ENCODE measurements around the gene LRP1B. TPM values are rescaled to one million over a fixed set of nuclear protein-coding genes. Genes with fewer than 3 reads are reported as not detected.

The LRP1B gene
- total and polyA plus RNA-seq, 2 donors (not counting 1 experiment from before 2014, with no cell fraction given) = not detected

DNA sequence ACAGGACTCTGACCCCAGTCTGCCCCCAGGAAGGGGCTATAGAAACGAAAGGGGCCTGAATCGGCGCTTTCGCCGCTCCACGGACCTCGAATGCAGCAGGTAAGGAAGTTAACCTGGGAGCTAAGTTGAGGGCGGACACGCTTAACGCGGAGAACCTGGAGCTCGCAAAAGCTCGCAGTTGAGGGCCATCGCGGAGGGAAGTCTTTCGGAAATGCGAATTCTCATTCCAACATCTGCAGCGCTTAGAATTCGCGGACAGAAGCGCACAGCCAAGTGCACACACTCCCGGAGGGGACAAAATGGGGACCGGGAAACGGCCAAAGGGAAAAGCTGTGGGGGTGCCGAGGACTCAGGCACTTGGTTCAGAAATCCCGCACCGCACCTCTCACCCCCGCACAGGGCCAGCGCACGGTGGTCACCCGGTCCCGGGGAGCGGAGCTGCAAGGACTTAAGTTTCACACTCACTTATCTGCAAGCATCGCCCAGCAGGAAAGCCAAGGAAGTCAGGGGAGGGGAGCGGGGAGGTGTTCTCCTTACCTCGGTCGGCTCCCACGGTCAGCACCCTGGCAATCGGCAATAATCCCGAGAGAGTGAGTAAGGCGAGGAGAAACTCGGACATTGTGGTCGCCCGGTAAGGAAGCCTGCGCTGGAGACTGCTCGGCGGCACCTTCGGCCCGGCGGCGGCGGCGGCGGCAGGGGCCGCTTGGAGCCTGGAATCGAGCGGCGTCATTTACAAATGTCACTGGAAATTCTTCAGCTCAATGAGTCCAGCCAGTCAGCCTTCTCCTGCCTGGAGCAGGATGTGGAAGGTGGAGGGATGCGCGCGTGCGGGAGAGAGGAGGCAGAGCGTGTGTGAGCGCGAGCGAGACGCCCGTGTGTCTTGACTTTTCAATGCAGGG lies 456 bp downstream of the LRP1B start:
- peaks cover 0 to 26% (median 18%) of the 10 kb centered on the region in 4 experiments for H3K27me3 ChIP-seq (replicated peaks in 1 of 4; ENCODE audit: control extremely low read depth in 1 of 4, control insufficient read depth in 3 of 4, insufficient read depth in 4 of 4, low read length in 3 of 4)
- no peaks in the 10 kb centered on the region for H3K36me3 ChIP-seq (replicated peaks in 1 of 2; ENCODE audit: control extremely low read depth in 1 of 2, control insufficient read depth in 1 of 2, extremely low read depth in 1 of 2, insufficient read depth in 2 of 2, low read length in 1 of 2)
- H3K9me3 ChIP-seq (ENCODE audit: control extremely low read depth in 1 of 3, control insufficient read depth in 2 of 3, insufficient read depth in 1 of 3, low read length in 2 of 3) = no peaks in the 10 kb centered on the region
- H2AFZ ChIP-seq (ENCODE audit: insufficient read depth, low read depth, low read length, poor library complexity, severe bottlenecking) = peak overlapping the region; percentile 33
- no peaks in the 10 kb centered on the region for H4K20me1 ChIP-seq (ENCODE audit: control insufficient read depth, insufficient read depth, low read length, poor library complexity, severe bottlenecking)
- CTCF ChIA-PET = interaction anchor here (0.9 kb wide), 1 partner anchor 11 kb away, joined by 3 read pairs; no protein-coding TSS in a partner anchor
- no peaks in the 10 kb centered on the region for H3K79me2 ChIP-seq (ENCODE audit: control insufficient read depth, insufficient read depth, low read length)
- intact Hi-C loops (cut with micrococcal nuclease) = no loop called here
- peaks cover 17% of the 10 kb centered on the region for H3K4me1 Mint-ChIP-seq
- ATAC-seq (ENCODE audit: low read depth) (no peak), DNase-seq (peak; percentile 7)
- no peaks in the 10 kb centered on the region for H3K9me3 Mint-ChIP-seq (ENCODE audit: insufficient read depth)
- peak overlapping the region; percentile 60 for H3K4me2 ChIP-seq (replicated peaks; ENCODE audit: low read depth, low read length, poor library complexity, severe bottlenecking)
- peak overlapping the region in 2 of 5 experiments; percentile 6 to 25 for H3K4me3 ChIP-seq (ENCODE audit: control extremely low read depth in 1 of 5, extremely low read depth in 1 of 5, insufficient read depth in 1 of 5, low read depth in 2 of 5, low read length in 4 of 5)
- no peak for TF ChIP-seq EZH2 (IDR thresholded peaks at IDR 0.05; ENCODE audit: borderline replicate concordance, insufficient read depth, low read depth, low read length, poor library complexity, severe bottlenecking)
- H3K27ac Mint-ChIP-seq = no peak overlapping the region
- H3K4me1 ChIP-seq (ENCODE audit: control insufficient read depth in 2 of 2, insufficient read depth in 2 of 2, low read length in 2 of 2) = peaks cover 16 to 17% of the 10 kb centered on the region in 2 donors
- POLR2A ChIA-PET = no interaction called here
- 3% methylated on average over 65 of the region's 68 CpGs for WGBS (ENCODE audit: insufficient coverage)
- peak overlapping the region; percentile 82 for H3K4me3 Mint-ChIP-seq
- H3K9ac ChIP-seq (ENCODE audit: low read length) = peak overlapping the region; percentile 36
- H3K27ac ChIP-seq (ENCODE audit: low read length in 2 of 2) = no peak overlapping the region
- peaks cover 62% of the 10 kb centered on the region for H3K27me3 Mint-ChIP-seq

- TF ChIP-seq CTCF (IDR thresholded peaks at IDR 0.05) = no peak
- no peak for TF ChIP-seq EZH2 (IDR thresholded peaks at IDR 0.05; ENCODE audit: borderline replicate concordance, insufficient read depth, low read depth, low read length, poor library complexity, severe bottlenecking)
- intact Hi-C loops (cut with micrococcal nuclease) = no loop called here
- Mint-ChIP-seq H3K4me1 (peaks cover 17% of the 10 kb centered on the region), H3K27ac (no peak overlapping the region), H3K4me3 (no peak overlapping the region), H3K9me3 (ENCODE audit: insufficient read depth) (no peaks in the 10 kb centered on the region), H3K27me3 (peaks cover 56% of the 10 kb centered on the region)
- Histone ChIP-seq H3K79me2 (ENCODE audit: control insufficient read depth, insufficient read depth, low read length) (no peaks in the 10 kb centered on the region), H3K4me2 (replicated peaks; ENCODE audit: low read depth, low read length, poor library complexity, severe bottlenecking) (no peak overlapping the region), H3K27ac (ENCODE audit: low read length in 2 of 2) (no peak overlapping the region), H3K27me3 (replicated peaks in 1 of 4; ENCODE audit: control extremely low read depth in 1 of 4, control insufficient read depth in 3 of 4, insufficient read depth in 4 of 4, low read length in 3 of 4) (peaks cover 0 to 26% (median 16%) of the 10 kb centered on the region in 4 experiments), H3K4me1 (ENCODE audit: control insufficient read depth in 2 of 2, insufficient read depth in 2 of 2, low read length in 2 of 2) (peaks cover 16 to 17% of the 10 kb centered on the region in 2 donors), H2AFZ (ENCODE audit: insufficient read depth, low read depth, low read length, poor library complexity, severe bottlenecking) (no peak overlapping the region), H3K4me3 (ENCODE audit: control extremely low read depth in 1 of 5, extremely low read depth in 1 of 5, insufficient read depth in 1 of 5, low read depth in 2 of 5, low read length in 4 of 5) (no peak overlapping the region), H3K9ac (ENCODE audit: low read length) (no peak overlapping the region), H3K9me3 (ENCODE audit: control extremely low read depth in 1 of 3, control insufficient read depth in 2 of 3, insufficient read depth in 1 of 3, low read length in 2 of 3) (no peaks in the 10 kb centered on the region), H4K20me1 (ENCODE audit: control insufficient read depth, insufficient read depth, low read length, poor library complexity, severe bottlenecking) (no peaks in the 10 kb centered on the region), H3K36me3 (replicated peaks in 1 of 2; ENCODE audit: control extremely low read depth in 1 of 2, control insufficient read depth in 1 of 2, extremely low read depth in 1 of 2, insufficient read depth in 2 of 2, low read length in 1 of 2) (no peaks in the 10 kb centered on the region)
- DNase-seq (no peak), ATAC-seq (ENCODE audit: low read depth) (no peak)
- POLR2A ChIA-PET = no interaction called here
- CTCF ChIA-PET = interaction anchor here (1.4 kb wide), 1 partner anchor 12 kb away, joined by 5 read pairs; no protein-coding TSS in a partner anchor
- 83% methylated on average over 1 of the region's 5 CpGs for WGBS (ENCODE audit: insufficient coverage)
Observed at GRCh38 chr2:142128105-142128504, 2.7 kb downstream of the LRP1B start.
